K562 (cell line): ENCODE measurements around the gene CREB3L2. TPM values are rescaled to one million over a fixed set of nuclear protein-coding genes. Genes with fewer than 3 reads are reported as not detected.

Source experiments
- ASH1L ChIP-seq: fragments of 450-650 bp; IDR thresholded peaks from 2 replicates; pipeline ENCODE4 v1.6.1; 2018; ENCODE audit warnings: borderline replicate concordance, mild to moderate bottlenecking, low read depth; ENCODE audit not compliant: partially characterized antibody
- CHD7 ChIP-seq: fragments of 200-600 bp; sonication (generic); IDR thresholded peaks from one replicate; pipeline ENCODE4 v1.6.1; 2012; ENCODE audit warnings: mild to moderate bottlenecking, low read depth, low read length, inconsistent platforms
- COPS2 ChIP-seq: fragments of 450-650 bp; conservative IDR thresholded peaks from 2 replicates; pipeline ENCODE4 v1.6.1; 2016; ENCODE audit warnings: mild to moderate bottlenecking, moderate library complexity
- KLF16 ChIP-seq: IDR thresholded peaks from 2 replicates; pipeline ENCODE4 v1.6.1; 2016; ENCODE audit warnings: antibody characterized with exemption
- NR1H2 ChIP-seq: sonication (generic); formaldehyde crosslinking; IDR thresholded peaks from 2 replicates; pipeline ENCODE4 v1.4.0; 2020; ENCODE audit warnings: mild to moderate bottlenecking, missing genetic modification reagents
- RBM17 ChIP-seq: fragments of 200-400 bp; formaldehyde crosslinking; IDR thresholded peaks from 2 replicates; pipeline ENCODE4 v1.6.1; 2017; ENCODE audit warnings: low read depth, mild to moderate bottlenecking, low read length, borderline replicate concordance
- ZFP91 ChIP-seq: sonication (generic); formaldehyde crosslinking; IDR thresholded peaks from 2 replicates; pipeline ENCODE4 v1.8.0; 2022; ENCODE audit warnings: mild to moderate bottlenecking, missing genetic modification reagents
- ZNF263 ChIP-seq: sonication (generic); formaldehyde crosslinking; IDR thresholded peaks from 2 replicates; pipeline ENCODE4 v1.8.0; 2022; ENCODE audit warnings: mild to moderate bottlenecking, missing genetic modification reagents, borderline replicate concordance
- ZNF644 ChIP-seq: fragments of 200-800 bp; sonication (Bioruptor generic); IDR thresholded peaks from 2 replicates; pipeline ENCODE4 v1.6.1; 2016; ENCODE audit warnings: low read depth, missing genetic modification characterization, missing compliant biosample characterization
- polyA plus RNA-seq, 8 experiments: library from polyadenylated mRNA; depleted of rRNA in 4 of 8; stranded (reverse) in 5 of 8; unstranded in 3 of 8; fragments of >200 nt; fragmentation: Nextera tagmentation in 2 of 8; fragmentation: Illumina TruSeq in 1 of 8; extraction: Ambion mirVana in 2 of 8; extraction: Trizol in 1 of 8; gene quantifications; 2 replicates each; pipeline versions ENCODE4 v1.2.1 to v1.2.3, GENCODE V29; 2011 to 2014; ENCODE audit warnings: inconsistent platforms in 1 of 8, missing spikeins in 1 of 8
- total RNA-seq, 7 experiments: library from RNA; depleted of rRNA in 6 of 7; stranded (reverse); fragments of >200 nt in 6 of 7; fragmentation: Illumina TruSeq in 2 of 7; extraction: Trizol in 2 of 7; gene quantifications; 2 replicates each; pipeline versions ENCODE4 v1.2.1 to v1.2.3, GENCODE V29; 2011 to 2021; ENCODE audit warnings: low replicate concordance in 1 of 7
- TF ChIP-seq, protein P1 (sequence below), 2 experiments: fragments of 450-650 bp in 1 of 2; IDR thresholded peaks; 2 replicates each; pipeline ENCODE4 v1.6.1; 2011 to 2017; ENCODE audit warnings: low read depth in 2 of 2, antibody characterized with exemption in 1 of 2, borderline replicate concordance in 1 of 2, low read length in 1 of 2, mild to moderate bottlenecking in 1 of 2, mixed read lengths in 1 of 2; ENCODE audit not compliant: control insufficient read depth in 1 of 2

The CREB3L2 gene
- total and polyA plus RNA-seq, 9 of the 15 experiments (the other 6 are each of a cell fraction or from before 2014, with no cell fraction given): 7.1 to 45.6 (median 15.8) TPM

DNA sequence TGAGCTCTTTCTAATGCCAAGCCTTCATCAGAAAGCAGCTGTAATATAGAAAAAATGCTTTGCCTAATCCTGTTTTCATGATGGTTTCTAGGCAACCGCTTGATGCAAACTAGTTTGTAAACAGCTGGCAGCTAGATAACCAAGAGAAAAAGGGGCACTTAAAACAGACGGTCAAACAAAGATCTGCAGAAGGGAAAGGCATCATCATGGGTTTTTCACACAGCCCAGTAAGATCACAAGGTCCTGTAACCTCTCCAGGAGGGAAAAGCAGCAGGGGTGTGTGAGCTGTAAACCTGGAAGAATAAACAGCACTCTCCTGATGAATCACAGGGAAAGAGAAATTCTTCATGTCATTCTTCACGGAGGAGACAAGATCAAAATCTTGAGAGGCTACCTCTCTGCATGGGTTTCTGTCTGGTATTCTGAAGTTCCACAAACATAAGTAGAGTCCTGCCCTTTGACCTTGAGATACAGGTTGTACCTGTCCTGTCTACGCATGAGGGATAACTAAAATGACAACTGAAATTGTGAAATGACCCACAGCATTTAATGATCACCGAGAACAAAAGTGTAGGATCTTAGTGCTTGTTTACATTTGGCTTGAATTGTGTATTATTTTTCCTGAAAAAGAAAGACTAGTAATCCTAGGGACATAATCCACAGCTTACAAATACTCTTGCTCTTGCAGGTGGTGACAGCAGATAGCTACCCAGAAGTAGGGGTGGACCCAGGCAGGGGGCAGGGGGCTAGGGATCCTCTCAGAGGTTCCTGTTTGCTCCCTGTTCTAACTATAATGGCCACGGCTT lies 48.0 kb downstream of the CREB3L2 start (continued):
- no peak for TF ChIP-seq ZNF263 (CRISPR knock-in tag)
- TF ChIP-seq COPS2: no peak
- TF ChIP-seq ASH1L: no peak
- no peak for TF ChIP-seq RBM17
- TF ChIP-seq, protein P1, sequence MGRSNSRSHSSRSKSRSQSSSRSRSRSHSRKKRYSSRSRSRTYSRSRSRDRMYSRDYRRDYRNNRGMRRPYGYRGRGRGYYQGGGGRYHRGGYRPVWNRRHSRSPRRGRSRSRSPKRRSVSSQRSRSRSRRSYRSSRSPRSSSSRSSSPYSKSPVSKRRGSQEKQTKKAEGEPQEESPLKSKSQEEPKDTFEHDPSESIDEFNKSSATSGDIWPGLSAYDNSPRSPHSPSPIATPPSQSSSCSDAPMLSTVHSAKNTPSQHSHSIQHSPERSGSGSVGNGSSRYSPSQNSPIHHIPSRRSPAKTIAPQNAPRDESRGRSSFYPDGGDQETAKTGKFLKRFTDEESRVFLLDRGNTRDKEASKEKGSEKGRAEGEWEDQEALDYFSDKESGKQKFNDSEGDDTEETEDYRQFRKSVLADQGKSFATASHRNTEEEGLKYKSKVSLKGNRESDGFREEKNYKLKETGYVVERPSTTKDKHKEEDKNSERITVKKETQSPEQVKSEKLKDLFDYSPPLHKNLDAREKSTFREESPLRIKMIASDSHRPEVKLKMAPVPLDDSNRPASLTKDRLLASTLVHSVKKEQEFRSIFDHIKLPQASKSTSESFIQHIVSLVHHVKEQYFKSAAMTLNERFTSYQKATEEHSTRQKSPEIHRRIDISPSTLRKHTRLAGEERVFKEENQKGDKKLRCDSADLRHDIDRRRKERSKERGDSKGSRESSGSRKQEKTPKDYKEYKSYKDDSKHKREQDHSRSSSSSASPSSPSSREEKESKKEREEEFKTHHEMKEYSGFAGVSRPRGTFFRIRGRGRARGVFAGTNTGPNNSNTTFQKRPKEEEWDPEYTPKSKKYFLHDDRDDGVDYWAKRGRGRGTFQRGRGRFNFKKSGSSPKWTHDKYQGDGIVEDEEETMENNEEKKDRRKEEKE (IDR thresholded peaks at IDR 0.05; ENCODE audit: borderline replicate concordance in 1 of 2, control insufficient read depth in 1 of 2, low read depth in 2 of 2, low read length in 1 of 2): no peak
- TF ChIP-seq ZFP91 (CRISPR knock-in tag): no peak
- no peak for TF ChIP-seq KLF16
- no peak for TF ChIP-seq ZNF644
- no peak for TF ChIP-seq NR1H2
- no peak for TF ChIP-seq CHD7
